Caki2 (cell line): ENCODE measurements around the gene MYADM. TPM values are rescaled to one million over a fixed set of nuclear protein-coding genes. Genes with fewer than 3 reads are reported as not detected.

Experiments used
- DNase-seq: peaks from one replicate; pipeline ENCODE4 v3.0.0-alpha.2; 2015; ENCODE audit warnings: low read depth
- in situ Hi-C: cut with HindIII; loops from 2 replicates; pipeline ENCODE4 v1.10.0; 2016; ENCODE audit warnings: low sequenced_read_pairs, low pct_unique_long_range_greater_than_20kb, mixed read lengths
- total RNA-seq: library from RNA; depleted of rRNA; stranded (reverse); fragments of >200 nt; shearing (Covaris generic); gene quantifications from 2 replicates; pipeline ENCODE4 v1.2.3, GENCODE V29; 2014; ENCODE audit warnings: low replicate concordance

The MYADM gene
- total RNA-seq, 1 experiment from 2014 or later = 17.3 TPM

GRCh38 chr19:53880711-53881481 is 13.2 kb downstream of the MYADM start:
- in situ Hi-C loops = no loop called here
- no peak for DNase-seq

DNA sequence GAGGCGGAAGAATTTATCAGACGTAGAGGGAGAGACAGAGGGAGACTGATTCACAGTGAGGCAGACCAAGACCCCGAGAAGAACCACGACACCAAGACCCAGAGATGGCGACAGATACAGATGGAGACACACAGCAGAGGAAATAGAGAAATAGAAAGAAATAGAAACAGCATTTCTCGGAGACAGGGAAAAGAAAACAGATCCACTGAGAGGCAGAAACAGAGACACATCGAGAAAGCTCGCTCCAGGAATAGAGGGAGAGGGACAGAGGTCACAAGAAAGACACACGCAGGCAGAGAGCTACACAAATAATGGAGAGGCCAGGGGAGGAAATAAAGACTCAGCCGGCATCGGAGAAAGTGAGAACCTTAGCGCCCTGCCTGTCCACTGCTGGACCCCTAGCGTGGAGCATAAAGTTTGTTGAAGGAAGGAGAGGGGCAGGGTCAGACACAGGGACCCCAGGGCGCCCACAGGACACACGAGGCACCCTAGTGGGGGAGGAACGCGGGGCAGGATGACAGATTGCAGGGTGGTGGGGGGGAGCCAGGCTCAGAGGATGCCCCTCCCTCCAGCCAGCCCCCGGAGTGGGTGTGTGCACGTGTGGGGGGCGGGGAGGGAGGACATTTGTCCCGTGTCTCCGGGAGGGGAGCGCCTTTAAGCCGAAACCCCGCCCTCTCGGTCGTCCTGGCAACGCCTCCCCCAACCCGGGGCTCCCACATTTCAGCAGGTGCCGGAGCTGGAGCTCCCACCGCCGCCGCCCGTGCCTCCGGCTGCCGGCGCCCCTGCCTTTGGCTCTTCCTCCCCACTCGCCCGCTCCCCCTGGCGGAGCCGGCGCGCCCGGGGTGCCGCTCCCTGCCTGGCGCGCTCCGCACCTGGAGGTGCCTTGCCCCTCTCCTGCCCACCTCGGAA is 14.1 kb downstream of the MYADM start, which contains the start of gene PRKCG:
TSS of gene PRKCG (plus strand) at position 716 of the 909 bp plus-strand sequence. CDS start 298 bp downstream, outside the sequence.
- in situ Hi-C loops = no loop called here
- no peak for DNase-seq

DNA sequence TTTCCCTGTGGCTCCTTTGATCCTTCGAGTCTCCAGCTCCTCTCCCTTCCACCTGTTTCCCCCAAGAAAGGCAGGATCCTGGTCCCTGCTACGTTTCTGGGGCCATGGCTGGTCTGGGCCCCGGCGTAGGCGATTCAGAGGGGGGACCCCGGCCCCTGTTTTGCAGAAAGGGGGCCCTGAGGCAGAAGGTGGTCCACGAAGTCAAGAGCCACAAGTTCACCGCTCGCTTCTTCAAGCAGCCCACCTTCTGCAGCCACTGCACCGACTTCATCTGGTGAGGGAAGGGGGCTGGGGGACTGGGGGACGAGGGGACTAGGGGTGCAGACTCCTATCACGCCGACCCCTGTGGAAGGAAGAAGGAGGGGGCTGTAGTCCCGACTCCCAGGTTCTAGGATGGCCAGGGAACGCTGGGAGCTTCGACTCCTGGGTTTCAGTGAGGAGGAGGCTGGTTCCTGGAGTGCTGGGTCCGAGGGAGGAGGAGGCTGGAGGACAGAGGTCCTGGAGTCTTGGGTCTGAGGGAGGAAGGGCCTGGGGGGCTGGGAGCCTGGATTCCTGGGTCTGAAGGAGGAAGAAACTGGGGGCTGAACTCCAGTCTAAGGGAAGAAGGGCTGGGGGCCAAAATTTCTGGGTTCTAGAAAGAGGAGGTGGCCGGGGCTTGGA is 14.8 kb downstream of the MYADM start:
- in situ Hi-C loops = no loop called here
- no peak for DNase-seq

DNA sequence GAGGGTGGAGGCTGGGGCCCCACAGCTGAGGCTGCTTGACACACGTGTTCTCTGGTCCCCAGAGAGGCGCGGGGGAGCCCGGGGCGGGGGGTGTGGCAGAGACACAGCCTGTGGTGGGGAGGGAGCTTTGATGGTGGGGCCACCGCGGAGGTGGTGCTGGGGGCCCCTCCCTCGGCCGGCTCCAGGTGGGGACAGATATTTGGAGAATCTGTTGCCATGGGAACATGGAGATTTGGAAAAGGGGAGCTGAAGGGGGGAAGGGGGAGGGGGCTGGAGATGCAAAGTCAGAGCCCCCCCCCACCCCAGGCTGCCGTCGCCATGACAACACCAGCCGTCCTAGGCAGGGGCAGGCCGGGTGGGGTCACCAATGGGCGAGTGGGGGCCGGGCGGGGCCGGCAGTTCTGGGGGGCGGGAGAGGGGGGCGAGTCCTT is 15.6 kb downstream of the MYADM start:
- DNase-seq = no peak
- in situ Hi-C loops = no loop called here

DNA sequence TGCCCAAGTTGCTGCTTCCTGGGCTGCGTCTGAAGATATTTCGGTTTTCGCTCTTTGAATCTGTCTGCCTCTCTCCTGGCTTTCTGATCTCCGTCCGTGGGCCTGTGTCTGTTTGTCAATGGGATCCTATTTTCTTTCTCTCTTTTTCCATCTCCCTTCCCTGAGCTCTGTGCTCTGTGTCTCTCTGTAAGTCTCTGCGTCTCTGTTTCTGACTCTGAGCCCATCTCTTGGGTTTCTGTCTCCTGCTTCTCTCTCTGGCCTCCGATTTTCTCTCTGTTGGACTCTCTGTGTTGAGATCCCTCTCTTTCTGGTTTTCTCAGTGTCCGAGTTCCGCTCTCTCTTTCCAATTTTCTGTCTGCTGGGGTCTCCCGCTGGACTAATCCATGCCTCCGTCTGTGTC is 16.1 kb downstream of the MYADM start:
- no peak for DNase-seq
- in situ Hi-C loops = no loop called here

- in situ Hi-C loops = no loop called here
- DNase-seq = no peak
Observed at GRCh38 chr19:53884256-53884655, 16.6 kb downstream of the MYADM start.

DNA sequence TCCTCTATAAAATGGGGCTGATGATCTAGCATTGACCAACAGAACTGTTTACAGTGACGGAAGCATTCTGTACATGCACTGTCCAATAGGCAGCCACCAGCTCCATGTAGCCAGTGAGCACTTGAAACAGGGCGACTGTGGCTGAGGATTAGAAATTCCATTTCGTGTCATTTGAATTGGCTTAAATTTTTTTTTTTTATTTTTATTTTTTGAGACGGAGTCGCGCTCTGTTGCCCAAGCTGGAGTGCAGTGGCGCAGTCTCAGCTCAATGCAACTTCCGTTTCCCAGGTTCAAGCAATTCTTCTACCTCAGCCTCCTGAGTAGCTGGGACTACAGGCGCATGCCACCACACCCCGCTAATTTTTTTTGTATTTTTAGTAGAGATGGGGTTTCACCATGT is 17.4 kb downstream of the MYADM start:
- in situ Hi-C loops = no loop called here

DNA sequence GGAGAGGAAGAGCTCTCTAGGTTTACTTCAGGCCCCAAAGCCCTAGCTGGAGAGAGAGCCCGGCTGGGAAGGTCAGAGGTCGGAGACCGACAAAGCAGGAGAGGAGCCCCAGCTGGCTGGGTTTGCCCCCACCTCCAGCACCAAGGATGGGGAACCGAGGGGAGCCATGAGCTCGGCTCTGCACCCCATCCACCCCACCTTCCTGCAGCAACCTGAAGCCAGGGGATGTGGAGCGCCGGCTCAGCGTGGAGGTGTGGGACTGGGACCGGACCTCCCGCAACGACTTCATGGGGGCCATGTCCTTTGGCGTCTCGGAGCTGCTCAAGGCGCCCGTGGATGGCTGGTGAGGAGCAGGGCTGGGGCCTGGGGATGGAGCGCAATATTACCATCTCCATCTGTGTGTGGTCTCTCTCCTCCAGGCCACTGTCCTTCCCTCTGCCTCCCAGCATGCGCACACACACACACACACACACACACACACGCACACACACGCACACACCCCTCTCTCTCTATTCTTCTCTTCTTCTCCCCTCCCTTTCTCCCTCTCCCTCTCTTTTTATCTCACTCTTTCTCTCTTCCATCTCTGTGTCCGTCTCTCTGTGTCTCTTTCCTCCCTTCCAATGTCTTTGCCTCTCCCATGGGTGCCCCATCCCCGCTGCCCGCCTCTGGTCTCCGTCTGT is 24.8 kb downstream of the MYADM start:
- in situ Hi-C loops = no loop called here

More for the DNA sequence above, 17.4 kb downstream of the MYADM start:
- no peak for DNase-seq

DNA sequence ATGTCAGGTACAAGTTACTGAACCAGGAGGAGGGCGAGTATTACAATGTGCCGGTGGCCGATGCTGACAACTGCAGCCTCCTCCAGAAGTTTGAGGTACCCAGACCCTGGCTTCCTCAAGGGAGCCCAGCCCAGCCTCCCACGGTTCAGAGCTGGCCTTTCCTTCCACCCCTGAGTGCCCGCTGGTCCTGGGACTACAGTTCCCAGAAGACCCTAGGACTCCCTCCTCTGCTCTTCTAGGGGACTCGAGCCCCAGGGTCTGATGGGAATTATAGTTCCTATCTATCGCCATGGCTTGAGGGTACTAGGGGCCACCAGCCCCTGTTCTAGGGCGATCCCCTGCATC is 25.3 kb downstream of the MYADM start:
- DNase-seq = no peak
- in situ Hi-C loops = no loop called here

More for the DNA sequence above, 24.8 kb downstream of the MYADM start:
- no peak for DNase-seq

DNA sequence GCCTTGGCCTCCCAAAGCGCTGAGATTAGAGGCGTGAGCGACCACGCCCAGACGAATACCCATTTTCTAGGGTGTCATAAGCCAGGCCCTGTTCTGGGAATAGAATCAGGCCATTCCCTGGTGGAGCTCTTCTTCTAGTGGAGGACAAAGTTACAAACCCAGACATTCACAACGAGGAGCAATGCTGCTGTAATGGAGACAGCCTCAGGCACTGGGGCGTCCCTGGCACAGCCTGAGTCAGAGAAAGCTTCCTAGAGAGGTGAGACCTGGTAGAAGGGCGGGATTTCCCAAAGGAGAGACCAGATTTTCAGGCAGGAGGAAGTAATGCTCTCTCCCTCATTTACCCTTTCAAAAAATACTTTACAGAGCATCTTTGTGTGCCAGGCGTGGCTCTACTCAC is 27.0 kb downstream of the MYADM start:
- DNase-seq = no peak
- in situ Hi-C loops = no loop called here

DNA sequence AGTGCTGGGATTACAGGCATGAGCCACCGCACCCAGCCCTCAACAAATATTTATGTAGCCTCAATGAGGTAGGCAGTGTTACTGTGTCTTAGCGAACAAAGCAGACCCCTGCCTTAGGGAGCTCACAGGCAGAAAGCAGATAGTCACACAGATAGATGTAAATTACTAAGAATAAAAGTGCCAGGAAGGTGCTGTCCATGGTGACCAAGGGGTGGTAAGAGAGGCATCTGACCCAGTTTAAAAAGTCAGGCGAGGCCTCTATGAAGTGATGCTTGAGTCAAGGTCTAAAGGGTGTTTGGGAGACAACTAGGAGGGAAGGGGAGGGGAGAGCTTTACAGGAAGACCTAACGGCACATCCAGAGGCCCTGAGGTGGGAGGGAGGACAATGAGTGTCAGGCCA is 29.0 kb downstream of the MYADM start:
- in situ Hi-C loops = no loop called here
- DNase-seq = no peak

DNA sequence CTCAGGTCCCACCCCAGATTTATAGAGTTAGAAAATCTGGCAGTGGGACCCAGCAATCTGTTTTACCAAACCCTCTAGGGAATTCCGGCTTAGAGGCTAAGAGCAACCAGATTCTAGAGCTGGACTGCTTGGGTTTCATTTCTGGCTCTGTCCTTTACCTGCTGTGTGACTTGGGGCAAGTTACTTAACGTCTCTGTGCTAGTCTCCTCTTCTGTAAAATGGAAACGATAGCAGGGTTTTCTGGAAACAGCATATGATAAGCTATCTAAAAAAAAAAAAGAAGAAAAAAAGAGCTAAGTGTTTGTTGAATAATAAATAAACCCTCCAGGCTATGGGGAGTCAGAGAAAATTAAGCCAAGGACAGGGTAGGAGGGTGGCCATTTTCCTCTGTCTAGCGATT is 29.8 kb downstream of the MYADM start:
- in situ Hi-C loops = no loop called here

GRCh38 chr19:53898166-53898565 is 30.5 kb downstream of the MYADM start:
- no peak for DNase-seq
- in situ Hi-C loops = no loop called here

More for the DNA sequence above, 29.8 kb downstream of the MYADM start:
- DNase-seq = no peak

DNA sequence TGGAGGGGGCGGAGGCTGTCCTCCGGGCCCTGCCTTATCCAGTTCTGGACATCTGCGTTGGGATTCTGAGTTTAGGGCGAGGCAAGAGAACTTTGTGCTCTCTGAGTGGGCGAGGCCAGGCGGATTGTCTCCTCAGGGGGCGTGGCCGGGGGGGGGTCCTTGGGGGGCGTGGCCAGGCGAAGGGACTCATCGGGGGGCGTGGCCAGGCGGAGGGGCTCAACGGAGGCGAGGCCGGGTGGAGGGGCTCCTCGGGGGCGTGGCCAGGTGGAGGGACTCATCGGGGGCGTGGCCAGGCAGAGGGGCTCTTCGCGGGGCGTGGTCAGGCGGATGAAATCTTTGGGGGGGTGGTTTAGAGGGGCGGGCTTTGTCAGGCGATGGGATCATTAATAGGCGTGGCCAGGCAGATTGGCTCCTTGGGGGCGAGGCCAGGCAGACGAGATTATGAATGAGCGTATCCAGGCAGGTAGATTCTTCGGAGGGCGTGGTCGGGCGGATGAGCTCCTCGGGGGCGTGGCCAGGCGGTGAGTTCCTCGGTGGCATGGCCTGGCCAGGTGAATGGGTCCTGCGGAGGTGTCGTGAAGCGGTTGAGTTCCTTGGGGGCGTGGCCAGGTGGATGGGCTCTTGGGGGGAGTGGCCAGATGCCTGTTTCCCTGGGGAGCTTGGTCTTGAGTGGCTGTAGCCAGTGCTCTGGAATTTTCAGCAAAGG is 31.1 kb downstream of the MYADM start:
- in situ Hi-C loops = no loop called here
- DNase-seq = no peak

GRCh38 chr19:53900191-53900860 is 32.6 kb downstream of the MYADM start:
- in situ Hi-C loops = loop anchor here (10.0 kb wide), 1 partner anchor 54 kb away; no protein-coding TSS in a partner anchor
- DNase-seq = no peak

GRCh38 chr19:53903055-53903680 is 35.5 kb downstream of the MYADM start:
- in situ Hi-C loops = loop anchor here (10.0 kb wide), 1 partner anchor 52 kb away; no protein-coding TSS in a partner anchor
- peak; percentile 66 for DNase-seq

DNA sequence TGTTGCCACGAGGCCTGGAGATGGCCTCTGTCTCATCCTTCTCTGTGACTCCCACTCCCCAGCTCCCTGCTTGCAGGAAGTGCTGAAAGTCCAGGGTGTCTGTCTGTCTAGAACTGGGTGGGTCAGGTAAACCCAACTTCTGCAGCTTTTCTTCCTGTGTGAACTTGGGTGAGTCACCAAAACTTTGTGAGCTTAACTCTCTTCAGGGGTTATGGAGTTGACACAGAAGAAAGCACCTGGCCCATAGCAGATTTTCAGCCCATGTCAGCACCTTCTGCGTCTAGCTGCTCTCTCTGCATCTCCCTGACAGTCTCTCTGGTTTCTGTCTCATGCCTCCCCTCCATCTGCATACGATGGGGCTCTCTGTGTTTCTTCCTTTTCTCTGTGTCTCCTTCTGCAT is 37.2 kb downstream of the MYADM start:
- in situ Hi-C loops = loop anchor here (10.0 kb wide), 1 partner anchor 50 kb away; no protein-coding TSS in a partner anchor

More for the DNA sequence above, 37.2 kb downstream of the MYADM start:
- no peak for DNase-seq
